Tongue (tissue), 2 donors: ENCODE data around the gene GTPBP4. TPM values are rescaled to one million over a fixed set of nuclear protein-coding genes. Genes with fewer than 3 reads are reported as not detected.

Experiments used
- DNase-seq: peaks from one replicate; pipeline ENCODE4 v3.0.0-alpha.2; 2015
- total RNA-seq: library from RNA; depleted of rRNA; stranded (reverse); fragments of >200 nt; gene quantifications from one replicate; pipeline ENCODE4 v1.2.3, GENCODE V29; 2014

The GTPBP4 gene
- 42.7 TPM for total RNA-seq

DNA sequence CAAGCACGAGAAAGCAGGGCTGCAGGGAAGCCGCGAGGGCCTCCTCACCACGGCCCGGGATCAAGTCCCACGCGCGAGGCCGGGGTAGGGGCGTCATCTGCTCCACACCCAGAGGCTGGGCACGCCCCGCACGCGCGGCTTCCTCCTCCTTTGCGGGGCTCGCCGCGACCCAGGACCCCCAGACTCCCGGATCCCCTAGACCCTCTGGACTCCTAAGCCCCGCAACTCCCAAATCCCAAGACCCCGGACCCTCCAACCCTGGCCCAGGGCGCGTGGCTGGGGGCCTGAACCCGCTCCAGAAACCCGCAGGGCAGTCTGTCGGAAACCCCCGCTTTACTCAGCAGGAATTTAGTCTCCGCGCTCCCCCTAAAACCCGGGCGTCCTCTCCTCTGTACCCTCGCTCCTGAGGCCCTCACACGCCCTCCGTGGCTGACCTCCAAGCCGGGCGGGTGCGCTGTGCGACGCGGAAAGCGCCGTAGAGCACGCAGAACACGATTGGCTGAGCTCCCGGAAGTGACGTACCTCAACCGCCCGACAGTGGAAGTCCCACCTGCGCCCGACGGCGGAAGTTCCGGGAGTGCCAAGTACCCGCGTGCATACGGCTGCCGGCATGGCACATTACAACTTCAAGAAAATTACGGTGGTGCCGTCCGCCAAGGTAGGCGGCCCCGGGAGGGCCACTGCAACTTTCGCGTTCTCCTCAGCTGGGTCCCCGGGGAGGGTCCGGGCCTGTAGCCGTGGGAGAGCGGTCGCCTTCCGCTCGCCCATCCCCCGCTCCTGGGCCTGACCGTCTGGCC, at the start of gene GTPBP4:
Gene GTPBP4, plus strand, starts transcription at position 565 of the 797 bp plus-strand sequence. Its CDS starts 46 bp downstream, at position 611.
- DNase-seq = peak; percentile 99

DNA sequence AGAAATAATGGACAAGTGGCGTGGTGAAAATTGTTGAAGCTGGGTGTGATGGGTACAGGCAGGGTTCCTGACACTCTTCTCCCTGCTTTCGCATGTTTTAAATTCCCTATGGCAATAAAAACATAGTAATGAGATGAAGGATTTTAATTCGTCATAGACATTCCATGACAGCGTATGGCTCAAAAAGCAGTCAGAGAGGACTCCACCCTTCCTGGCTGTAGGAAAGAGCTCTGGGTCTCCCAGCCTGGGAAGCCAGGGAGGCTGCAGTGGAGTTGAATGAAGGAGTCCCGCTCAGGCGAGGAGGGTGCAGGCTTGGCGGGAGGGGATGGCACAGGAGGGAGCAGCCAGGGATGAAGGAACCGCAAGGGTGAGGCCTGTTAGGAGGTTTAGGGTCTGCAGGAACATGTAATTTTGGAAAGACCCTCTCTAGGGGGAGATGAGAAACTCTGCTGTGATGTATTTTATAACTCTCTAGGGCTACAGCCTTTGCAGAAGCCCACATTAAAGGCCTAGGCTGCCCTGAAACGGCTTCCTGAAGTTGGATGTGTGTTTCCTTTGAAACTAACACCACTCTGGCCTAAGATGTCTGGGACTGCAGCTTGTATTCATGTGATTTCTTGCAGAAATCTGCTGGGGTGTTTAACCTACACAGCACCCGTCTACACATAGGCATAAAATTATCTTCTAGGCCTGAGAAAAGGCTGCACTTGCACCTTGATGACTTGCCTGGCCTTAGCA, 49.1 kb upstream of the GTPBP4 start:
- DNase-seq = no peak

DNA sequence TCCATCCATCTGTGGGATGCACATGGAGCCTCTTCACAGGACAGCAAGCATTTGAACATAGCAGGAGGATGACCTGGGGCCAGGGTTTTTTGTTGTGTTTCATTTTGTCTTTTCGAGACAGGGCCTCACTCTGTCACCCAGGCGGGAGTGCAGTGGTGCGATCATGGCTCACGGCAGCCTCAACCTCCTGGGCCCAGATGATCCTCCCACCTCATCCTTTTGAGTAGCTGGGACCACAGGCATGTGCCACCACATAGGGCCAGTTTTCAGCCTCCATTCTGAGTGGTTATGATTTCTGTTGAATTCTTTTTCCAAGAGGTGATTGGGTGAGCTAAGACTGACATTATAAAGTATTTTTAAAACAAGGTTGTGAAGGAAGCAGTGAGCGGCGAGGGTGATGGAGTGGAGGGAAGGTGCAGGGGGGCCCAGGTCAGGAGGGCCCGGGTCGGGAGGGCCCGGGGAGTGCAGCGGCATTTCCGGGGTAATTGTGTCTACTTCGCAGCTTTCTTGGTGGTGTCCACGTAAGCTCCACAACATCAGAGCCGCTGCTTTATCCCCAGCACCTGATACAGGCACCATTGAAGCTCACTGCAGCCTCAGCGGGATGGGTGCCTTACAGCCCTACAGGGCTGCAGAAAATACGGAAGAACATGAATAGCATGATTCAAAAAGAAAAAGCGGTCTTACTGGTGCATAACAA, 44.8 kb upstream of the GTPBP4 start:
- DNase-seq = no peak

DNA sequence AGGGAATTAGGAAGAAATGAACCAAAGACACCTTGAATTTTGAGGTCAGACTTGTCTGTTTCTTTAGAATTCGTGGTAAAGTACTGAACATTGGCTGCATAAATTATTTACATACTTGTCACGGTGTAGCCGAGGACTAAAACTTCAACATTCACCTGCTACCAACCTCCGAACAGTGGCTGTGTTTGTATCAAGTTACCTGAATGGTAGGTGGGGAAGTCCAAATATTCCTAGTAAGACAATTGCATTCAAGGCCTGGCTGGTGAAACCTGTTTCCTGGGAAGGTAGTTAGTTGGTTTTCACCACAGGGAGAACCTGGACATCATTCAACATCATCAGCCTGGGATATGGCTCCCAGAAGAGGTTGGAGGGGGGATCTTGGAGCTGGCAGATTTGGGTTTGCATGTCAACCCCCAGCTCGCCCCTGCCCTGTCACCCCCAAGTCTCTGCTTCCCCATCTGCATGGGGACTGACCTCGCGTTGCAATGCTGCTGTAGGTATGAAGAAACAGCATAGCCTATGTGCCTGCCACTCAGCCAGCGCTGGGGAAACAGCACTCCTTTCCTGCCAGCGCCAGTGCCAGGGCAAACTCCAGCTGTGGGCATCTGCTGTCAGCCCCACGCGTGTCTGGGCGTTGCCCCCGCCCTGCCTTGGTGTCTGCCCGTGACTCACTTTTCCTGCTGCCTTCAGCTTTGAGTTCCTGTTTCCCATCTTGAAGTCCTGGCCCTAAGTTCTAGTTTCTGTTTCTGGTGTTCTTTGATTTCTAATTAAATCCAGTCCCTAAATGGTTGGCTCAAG, 44.0 kb upstream of the GTPBP4 start:
- DNase-seq = peak; percentile 20

DNA sequence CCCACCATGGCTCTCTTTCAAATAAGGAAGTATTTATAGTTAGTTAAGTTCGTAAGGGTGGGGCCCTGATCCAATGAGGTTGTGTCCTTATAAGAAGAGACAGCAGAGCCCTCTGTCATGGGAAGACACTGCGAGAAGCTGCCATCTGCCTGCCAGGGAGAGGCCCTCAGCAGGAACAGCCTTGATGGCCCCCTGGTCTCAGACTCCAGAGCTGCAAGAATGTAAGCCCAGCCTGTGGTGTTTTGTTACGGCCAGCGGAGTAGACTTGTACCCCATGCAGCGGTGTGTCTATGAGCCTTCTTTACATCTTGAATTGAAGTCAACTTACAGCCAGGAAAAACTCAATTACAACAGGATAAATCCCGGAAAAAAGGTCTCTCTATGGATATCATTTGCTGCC, 42.5 kb upstream of the GTPBP4 start:
- no peak for DNase-seq

DNA sequence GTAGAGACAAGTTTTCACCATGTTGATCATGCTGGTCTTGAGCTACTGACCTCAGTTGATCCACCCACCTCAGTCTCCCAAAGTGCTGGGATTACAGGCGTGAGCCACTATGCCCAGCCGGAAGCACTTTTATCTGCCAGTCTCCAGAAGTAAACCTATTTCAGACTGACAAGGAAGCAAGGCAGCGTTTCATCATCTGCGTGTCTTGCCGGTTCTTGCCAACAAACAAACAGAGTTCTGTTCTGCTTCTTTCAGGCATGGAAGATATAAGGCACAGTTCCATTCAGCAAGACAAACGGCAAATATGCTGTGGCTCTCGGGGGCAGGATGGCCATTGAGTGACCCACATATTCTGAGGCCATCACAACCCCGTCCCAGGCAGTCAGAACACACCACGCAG, 41.2 kb upstream of the GTPBP4 start:
- no peak for DNase-seq

DNA sequence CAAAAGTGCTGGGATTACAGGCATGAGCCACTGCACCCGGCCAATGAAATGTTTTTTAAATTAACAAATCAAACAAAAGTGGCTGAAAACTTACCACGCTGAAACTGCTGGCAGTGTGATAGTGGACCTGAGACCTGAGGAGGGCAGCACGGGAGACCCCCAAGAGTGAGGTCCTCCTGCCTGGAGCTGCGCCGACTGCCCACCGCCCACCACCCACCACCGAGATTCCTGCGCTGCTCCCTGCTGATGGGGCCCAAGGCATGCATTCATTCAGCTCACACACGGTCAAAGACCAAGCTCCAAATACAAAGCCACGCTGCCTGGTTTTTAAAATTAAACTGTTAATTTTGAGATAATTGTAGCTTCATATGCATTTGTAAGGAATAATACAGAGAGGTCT, 40.4 kb upstream of the GTPBP4 start:
- no peak for DNase-seq

DNA sequence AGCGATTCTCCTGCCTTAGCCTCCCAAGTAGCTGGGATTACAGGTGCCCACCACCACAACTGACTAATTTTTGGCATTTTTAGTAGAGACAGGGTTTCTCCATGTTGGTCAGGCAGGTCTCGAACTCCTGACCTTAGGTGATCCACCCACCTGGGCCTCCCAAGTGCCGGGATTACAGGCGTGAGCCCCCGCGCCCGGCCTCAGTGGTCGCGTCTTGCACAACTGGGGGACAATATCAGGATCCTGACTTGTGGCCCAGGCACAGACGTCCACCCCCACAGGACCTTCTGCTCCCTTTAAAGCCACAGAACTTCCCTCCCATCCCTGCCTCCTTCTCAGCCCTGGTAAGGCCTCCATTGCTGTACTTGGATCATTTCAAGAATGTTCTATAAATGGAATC, 39.9 kb upstream of the GTPBP4 start:
- DNase-seq = no peak

DNA sequence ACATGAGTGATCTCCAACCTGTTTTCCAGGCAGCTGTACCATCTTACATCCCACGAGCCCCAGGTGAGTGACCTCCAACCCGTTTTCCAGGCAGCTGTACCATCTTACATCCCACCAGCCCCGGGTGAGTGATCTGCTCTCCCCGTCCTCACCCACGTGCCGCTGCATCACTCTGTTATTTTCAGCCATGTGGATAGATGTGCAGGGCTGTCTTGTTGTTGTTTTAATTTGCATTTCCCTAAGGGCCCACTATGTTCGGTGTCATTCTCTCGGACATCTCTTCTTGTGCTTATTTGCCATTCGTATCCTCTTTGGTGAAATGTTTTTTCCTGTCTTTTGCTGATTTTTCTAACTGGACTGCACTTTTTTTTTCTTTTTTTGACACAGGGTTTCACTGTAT, 38.8 kb upstream of the GTPBP4 start:
- no peak for DNase-seq

DNA sequence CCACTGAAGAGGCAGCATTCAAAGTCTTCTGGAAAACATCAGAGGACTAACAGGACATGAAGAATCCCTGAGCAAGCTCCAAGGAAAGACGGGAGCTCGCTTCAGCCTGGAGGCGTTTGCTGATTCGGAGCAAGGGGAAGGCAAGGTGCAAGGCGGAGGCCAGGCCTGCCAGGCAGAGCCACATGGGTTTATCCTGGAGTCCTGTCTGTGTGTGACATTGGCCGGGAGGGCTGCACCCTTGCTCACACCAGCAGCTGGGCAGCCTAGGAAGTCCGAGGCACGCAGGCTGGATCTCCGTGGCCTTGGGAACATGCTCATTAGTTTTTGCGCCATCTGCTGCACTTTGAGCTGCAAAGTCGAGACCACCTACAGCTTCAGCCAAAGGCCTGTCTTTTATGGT, 34.4 kb upstream of the GTPBP4 start:
- no peak for DNase-seq

DNA sequence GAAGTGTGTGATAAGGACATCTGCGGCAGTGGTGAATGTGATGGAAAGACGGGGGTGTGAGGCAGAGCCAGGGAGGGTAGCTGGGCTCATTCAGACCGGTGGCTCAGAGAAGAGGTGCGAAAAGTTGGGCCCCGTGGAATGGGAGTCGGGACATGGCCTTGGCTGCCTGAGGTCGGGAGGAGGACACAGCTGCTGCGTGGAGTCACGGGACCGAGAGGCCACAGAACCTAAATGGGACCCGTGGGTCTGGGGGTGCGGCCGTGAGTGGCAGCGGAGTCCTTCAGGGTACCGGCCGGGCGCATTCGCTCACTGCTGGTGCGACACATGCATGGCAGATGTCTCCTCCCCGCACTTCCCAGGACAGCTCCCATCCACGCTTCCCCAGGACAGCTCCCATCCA, 33.8 kb upstream of the GTPBP4 start:
- DNase-seq = no peak

DNA sequence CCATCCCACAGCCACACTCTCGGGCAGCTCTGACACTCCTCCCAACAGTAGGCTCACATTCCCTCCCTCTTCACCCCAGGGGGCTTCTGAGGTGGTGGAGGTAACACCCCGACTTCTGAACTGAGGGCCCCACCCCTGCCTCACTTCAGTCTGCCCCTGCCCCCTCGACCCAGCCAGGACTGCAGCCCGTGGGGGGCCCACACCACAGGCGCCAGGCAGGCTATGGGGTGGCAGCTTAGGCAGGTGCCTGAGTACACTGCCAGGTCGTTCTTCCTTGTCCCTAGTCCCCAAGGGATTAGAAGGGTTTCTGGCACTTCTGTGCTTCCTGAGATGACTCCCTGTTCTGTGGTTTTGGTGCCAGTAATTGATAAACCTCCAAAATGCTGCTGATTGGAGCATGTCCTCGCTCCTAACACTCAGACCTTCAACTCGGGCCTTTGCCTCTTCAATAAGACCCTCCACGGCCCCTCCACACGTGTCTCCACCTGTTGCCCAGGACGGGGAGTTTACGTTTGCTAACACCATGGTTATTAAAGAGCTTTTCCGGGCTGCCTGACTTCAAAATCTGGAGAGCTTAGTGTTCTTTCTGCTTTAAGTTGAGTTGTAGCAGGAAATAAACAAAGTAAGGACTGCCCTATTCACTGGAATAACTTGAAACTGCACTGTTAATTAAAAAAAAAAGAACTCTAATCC, 33.0 kb upstream of the GTPBP4 start:
- DNase-seq = peak; percentile 23

DNA sequence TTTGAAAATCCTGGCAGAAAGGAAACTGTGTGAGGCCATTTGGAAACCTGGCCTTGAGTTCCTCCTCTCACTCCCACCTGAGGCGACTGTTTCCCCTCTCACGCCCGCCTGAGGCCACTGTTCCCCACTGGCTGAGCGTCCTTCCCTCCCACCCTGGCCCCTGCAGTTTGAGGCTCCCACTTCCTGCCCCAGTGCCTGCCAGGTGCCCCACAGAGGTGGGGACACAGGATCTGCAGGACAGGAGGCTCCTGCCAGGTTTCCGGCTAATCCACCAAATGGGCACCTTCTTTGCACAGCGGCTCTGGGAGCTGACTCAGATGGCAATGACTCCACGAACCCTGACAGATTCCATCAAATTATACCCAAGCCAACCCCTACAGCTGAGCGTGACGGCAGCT, 32.4 kb upstream of the GTPBP4 start:
- DNase-seq = no peak

DNA sequence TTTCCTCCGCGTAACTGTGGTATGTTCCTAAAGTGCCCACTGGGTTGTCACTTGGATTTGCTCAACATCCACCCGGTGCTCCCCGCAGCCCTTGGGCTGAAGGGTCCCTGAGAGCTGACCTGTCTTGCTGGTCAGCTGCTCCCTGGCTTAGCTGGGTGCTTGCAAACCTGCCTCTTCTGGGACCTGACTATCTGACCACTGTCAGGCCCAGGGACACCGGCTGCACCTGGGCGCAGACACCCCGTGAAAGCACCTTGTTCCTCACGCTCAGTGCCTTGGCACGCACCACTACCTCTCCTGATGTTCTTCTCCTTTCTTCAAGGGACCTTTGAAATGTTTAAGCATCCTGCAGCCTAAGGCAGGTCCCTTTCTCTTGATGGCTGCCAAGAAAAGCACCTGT, 30.1 kb upstream of the GTPBP4 start:
- no peak for DNase-seq

DNA sequence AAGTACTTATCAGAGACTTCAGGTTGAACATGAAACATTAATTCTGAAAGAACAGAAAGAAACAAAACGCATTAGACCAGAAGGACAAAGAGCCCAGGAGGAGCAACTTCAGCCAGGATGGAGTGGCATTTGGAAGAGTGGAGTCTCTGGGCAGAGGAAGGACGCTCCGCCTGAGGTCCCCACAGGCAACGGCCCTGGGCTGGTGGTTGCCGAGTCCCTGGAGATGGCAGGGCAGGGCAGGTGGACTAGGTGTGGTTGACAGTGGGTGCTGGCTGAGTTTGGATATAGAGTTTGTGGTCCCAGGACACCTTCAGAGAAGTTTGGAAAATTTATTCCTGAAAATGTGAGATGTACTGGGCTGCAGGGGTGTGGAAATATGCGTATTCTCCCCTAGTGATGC, 29.4 kb upstream of the GTPBP4 start:
- DNase-seq = no peak

DNA sequence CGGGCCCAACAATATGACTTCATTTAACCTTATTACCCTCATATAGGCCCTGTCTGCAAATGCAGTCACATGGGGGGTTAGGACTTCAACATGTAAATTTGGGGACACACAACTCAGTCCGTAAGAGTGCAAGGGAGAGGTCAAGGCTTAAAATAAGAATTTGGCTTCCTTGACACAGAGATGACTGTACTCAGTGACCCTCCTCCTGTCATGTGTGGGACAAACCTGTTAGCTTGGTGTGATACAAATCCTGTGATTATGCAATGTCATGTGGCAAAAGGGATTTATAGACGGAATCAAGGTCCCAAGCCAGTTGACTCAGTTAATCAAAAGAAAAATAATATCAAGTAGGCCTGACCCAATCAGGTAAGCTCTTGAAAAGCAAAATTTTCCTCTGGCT, 25.9 kb upstream of the GTPBP4 start:
- DNase-seq = no peak

DNA sequence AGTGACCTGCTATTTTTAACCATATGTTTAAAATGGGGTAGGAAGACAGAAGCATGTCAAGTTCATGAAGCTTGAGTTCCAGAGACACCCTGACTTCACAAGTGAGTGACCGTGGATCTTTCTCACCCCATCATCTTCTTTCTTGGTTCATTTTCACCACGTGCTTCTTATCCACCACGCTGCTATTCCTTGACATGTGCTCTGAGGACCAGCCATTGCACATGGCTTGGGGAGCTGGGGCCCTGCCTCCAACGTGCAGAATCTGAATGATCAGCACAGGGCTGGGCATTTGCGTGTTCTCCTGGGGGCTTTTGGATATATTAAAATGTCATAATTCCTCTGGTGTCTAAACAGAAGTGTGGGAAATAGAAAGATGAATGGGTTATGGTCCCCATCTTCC, 25.0 kb upstream of the GTPBP4 start:
- DNase-seq = no peak

DNA sequence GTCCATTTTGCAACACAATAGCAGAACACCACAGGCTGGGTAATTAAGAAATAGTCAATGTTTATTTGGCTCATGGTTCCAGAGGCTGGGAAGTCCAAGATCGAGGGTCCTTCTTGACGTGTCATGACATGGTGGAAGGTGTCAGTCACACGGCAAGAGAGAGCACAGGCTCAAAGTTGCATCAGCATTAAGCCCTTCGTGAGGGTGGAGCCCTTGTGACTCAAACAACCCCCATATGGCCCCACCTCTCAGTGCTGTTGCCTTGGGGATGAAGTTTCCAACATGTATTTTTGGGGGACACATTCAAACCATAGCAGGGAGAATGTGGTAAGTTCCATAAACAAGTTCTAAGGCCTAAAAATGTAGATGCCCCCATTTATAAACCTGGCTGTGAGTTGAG, 24.6 kb upstream of the GTPBP4 start:
- DNase-seq = no peak

DNA sequence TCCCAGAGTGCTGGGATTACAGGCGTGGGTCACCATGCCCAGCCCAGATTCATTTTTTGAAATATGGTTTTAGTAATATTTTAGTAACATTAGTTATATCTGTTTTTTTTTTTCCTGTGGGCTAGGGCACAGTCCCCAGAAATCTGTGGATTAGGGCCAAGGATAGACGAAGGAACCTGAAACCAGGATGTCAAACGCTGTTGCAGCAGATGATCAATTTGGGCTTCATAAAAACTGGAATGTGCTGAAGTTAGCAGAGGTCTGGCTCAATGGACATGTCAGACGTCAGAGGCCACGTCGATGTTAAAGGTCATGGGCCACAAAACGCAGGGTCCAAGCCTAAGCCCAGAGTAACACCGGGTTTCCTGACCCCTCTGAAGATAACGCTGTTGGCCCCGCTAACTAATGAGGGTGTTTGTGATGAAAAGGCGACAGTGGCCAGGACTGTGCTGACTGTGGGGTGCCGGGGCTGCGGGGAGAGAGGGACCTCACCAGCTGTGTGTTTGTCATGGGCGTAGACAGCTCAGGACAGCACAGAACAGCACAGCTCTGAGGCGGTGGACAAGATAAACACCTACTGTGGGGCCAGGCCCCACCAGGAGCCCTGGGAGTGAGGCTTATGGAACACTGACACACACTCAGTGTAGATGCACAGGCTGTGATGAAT, 23.8 kb upstream of the GTPBP4 start:
- DNase-seq = no peak

DNA sequence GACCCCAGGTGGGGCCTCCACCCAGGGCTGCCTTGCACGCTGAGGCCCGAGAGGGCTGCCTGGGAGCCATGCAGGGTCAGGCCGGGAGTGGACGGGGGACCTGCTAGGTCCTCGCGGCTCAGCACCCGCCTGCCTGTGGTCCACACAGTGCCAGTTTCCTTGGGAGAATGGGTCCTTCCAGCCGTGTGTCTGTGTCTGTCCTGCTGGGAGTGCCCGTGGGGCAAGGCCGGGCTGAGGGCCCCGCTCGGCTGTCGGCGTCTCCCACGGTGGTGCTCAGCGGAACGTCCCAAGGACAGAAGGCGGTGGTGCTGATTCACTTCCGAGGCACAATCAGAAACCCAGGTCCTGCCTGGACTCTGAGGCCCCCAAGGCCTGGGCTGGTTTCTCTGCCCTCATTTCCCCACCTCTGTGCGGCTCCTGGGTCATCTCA, 23.2 kb upstream of the GTPBP4 start:
- no peak for DNase-seq
